Hematopoietic multipotent progenitor cell treated with erythropoietin and hydrocortisone succinate and interleukin-3 and kit ligand, for 4 days (in vitro differentiated cells): Measurements from ENCODE around the gene PRTG.
"Not testable (repeated sequence)": the region's sequence is repeated elsewhere in the genome, so short reads cannot be mapped to it uniquely, and the experiment has no call there.

Source experiments
- DNase-seq: peaks from one replicate; pipeline ENCODE4 v3.0.0-alpha.2; 2015

The PRTG gene

GRCh38 chr15:55619783-55620182 lies 123.2 kb downstream of the PRTG start:
- peak; percentile 19 for DNase-seq

GRCh38 chr15:55618387-55618786 lies 124.6 kb downstream of the PRTG start:
- DNase-seq = no peak

GRCh38 chr15:55615445-55615844 lies 127.5 kb downstream of the PRTG start:
- DNase-seq = no peak

GRCh38 chr15:55613727-55614126 lies 129.2 kb downstream of the PRTG start:
- no peak for DNase-seq

- DNase-seq = no peak
These were observed 136.7 kb downstream of the PRTG start for GRCh38 chr15:55606214-55606613.

- no peak for DNase-seq
These were observed 141.6 kb downstream of the PRTG start for GRCh38 chr15:55601374-55601773.

- DNase-seq = no peak
These were observed 143.5 kb downstream of the PRTG start for GRCh38 chr15:55599439-55599838.

GRCh38 chr15:55593019-55593418 lies 149.9 kb downstream of the PRTG start:
- DNase-seq = not testable (repeated sequence)

GRCh38 chr15:55590788-55591187 lies 152.2 kb downstream of the PRTG start:
- DNase-seq = no peak

GRCh38 chr15:55589287-55589686 lies 153.7 kb downstream of the PRTG start:
- no peak for DNase-seq

GRCh38 chr15:55588815-55589115 lies 154.2 kb downstream of the PRTG start:
- no peak for DNase-seq

- DNase-seq = peak; percentile 73
These were observed 154.7 kb downstream of the PRTG start, which contains the start of gene PYGO1 for GRCh38 chr15:55588070-55588814. TSS of gene PYGO1 (minus strand) at chr15:55588345. CDS start at chr15:55587883, 462 bp downstream.

GRCh38 chr15:55587321-55588069 lies 155.5 kb downstream of the PRTG start:
- DNase-seq = peak; percentile 38

GRCh38 chr15:55586808-55587207 lies 156.1 kb downstream of the PRTG start:
- no peak for DNase-seq

GRCh38 chr15:55576943-55577342 lies 166.0 kb downstream of the PRTG start:
- DNase-seq = no peak

- no peak for DNase-seq
These were observed 168.9 kb downstream of the PRTG start for GRCh38 chr15:55574096-55574495.

- no peak for DNase-seq
These were observed 169.7 kb downstream of the PRTG start for GRCh38 chr15:55573224-55573623.

GRCh38 chr15:55564347-55565145 lies 178.4 kb downstream of the PRTG start:
- peak; percentile 18 for DNase-seq

GRCh38 chr15:55562601-55563000 lies 180.4 kb downstream of the PRTG start:
- DNase-seq = no peak
